ENCODE results near the gene KITLG.

GRCh38 chr12:88445705-88446394 is 134.4 kb downstream of the KITLG start:
- TF ChIP-seq CTCF (IDR thresholded peaks at IDR 0.05; ENCODE audit: poor library complexity) (no peak), EZH2 (IDR thresholded peaks at IDR 0.05; ENCODE audit: borderline replicate concordance) (no peak)
